DOHH2 (cell line): ENCODE measurements around the gene TWSG1.

Experiments
- H3F3A ChIP-seq: fragments of 200-600 bp; sonication (generic), shearing (Covaris generic); 2 replicates; pipeline ENCODE4 v1.6.0; 2016; ENCODE audit warnings: antibody characterized with exemption, mild to moderate bottlenecking; ENCODE audit not compliant: control insufficient read depth, insufficient read depth
- H3K27ac ChIP-seq: fragments of 200-600 bp; sonication (generic); 2 replicates; pipeline ENCODE4 v1.5.1; 2014; ENCODE audit warnings: low read depth, mild to moderate bottlenecking, low read length, moderate library complexity
- H3K27me3 ChIP-seq: fragments of 200-600 bp; sonication (generic); 2 replicates; pipeline ENCODE4 v1.6.1; 2014; ENCODE audit warnings: mild to moderate bottlenecking, low read length, mixed read lengths; ENCODE audit not compliant: control insufficient read depth
- H3K36me3 ChIP-seq: fragments of 200-600 bp; sonication (generic); 2 replicates; pipeline ENCODE4 v1.6.1; 2014; ENCODE audit warnings: mild to moderate bottlenecking, low read length, moderate library complexity, mixed read lengths; ENCODE audit not compliant: control insufficient read depth
- H3K4me1 ChIP-seq: fragments of 200-600 bp; sonication (generic); 2 replicates; pipeline ENCODE4 v1.6.1; 2014; ENCODE audit warnings: mild to moderate bottlenecking, low read length, mixed read lengths; ENCODE audit not compliant: control insufficient read depth
- H3K4me2 ChIP-seq: fragments of 200-600 bp; sonication (generic); 2 replicates; pipeline ENCODE4 v1.6.0; 2014; ENCODE audit warnings: mild to moderate bottlenecking, low read length, moderate library complexity
- H3K4me3 ChIP-seq: fragments of 200-600 bp; sonication (generic); 2 replicates; pipeline ENCODE4 v1.5.1; 2014; ENCODE audit warnings: mild to moderate bottlenecking, low read length, mixed read lengths
- H3K79me2 ChIP-seq: fragments of 200-600 bp; sonication (generic); 2 replicates; pipeline ENCODE4 v1.6.1; 2014; ENCODE audit warnings: mild to moderate bottlenecking, low read length, mixed read lengths; ENCODE audit not compliant: control insufficient read depth
- H3K9me2 ChIP-seq: fragments of 200-600 bp; sonication (generic); replicated peaks from 2 replicates; pipeline ENCODE4 v1.6.1; 2014; ENCODE audit warnings: mild to moderate bottlenecking, low read length, mixed read lengths; ENCODE audit not compliant: control insufficient read depth
- H3K9me3 ChIP-seq: fragments of 200-600 bp; sonication (generic); 2 replicates; pipeline ENCODE4 v1.6.1; 2014; ENCODE audit warnings: antibody characterized with exemption, low read length, mixed read lengths; ENCODE audit not compliant: control insufficient read depth, insufficient read depth
- H4K20me1 ChIP-seq: fragments of 200-600 bp; sonication (generic); 2 replicates; pipeline ENCODE4 v1.6.0; 2014; ENCODE audit warnings: low read depth, mild to moderate bottlenecking, antibody characterized with exemption, low read length, moderate library complexity; ENCODE audit not compliant: control insufficient read depth, insufficient read depth
- CTCF ChIP-seq: fragments of 200-600 bp; sonication (generic); IDR thresholded peaks from one replicate; pipeline ENCODE4 v1.5.1; 2014; ENCODE audit warnings: antibody characterized with exemption, mild to moderate bottlenecking, low read depth, low read length; ENCODE audit not compliant: poor library complexity, severe bottlenecking
- EZH2phosphoT487 ChIP-seq: fragments of 200-600 bp; sonication (generic); IDR thresholded peaks from 2 replicates; pipeline ENCODE4 v1.6.1; 2017; ENCODE audit warnings: borderline replicate concordance, mild to moderate bottlenecking, antibody characterized with exemption, low read length, moderate library complexity, mixed read lengths

Gene TWSG1

GRCh38 chr18:9426753-9427152 lies 92.2 kb downstream of the TWSG1 start:
- Histone ChIP-seq H3K4me1 (no peaks in the 10 kb centered on the region), H3K27ac (no peak overlapping the region), H3K4me3 (no peak overlapping the region), H3F3A (no peaks in the 10 kb centered on the region), H3K9me3 (peaks cover 4% of the 10 kb centered on the region; the same call in 1 of the 2 replicates), H4K20me1 (no peaks in the 10 kb centered on the region), H3K36me3 (no peaks in the 10 kb centered on the region), H3K9me2 (no peaks in the 10 kb centered on the region), H3K79me2 (no peaks in the 10 kb centered on the region), H3K4me2 (no peak overlapping the region), H3K27me3 (no peaks in the 10 kb centered on the region)
- TF ChIP-seq CTCF (no peak), EZH2phosphoT487 (no peak)

DNA sequence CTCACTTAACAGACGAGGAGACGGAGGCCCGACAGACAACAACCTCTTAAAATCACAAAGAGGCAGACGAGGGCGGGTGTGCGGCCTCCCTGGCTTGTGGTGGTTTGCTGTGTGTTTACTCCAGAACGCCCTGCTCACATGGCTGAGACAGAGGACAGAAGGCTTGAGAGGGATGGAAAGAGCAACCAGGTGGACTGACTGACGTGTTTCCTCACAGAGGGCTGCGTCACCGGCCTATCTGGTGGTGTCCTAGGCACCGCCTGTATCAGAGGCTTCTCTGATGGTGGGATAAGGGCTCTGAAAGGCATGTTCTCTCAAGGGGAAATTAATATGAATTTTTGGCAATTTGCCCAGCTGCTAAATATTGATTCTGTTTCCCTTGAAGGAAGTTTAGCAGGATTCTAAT lies 93.7 kb downstream of the TWSG1 start:
- no peaks in the 10 kb centered on the region for H4K20me1 ChIP-seq
- H3K79me2 ChIP-seq, result no peaks in the 10 kb centered on the region
- no peaks in the 10 kb centered on the region for H3K36me3 ChIP-seq
- H3K9me3 ChIP-seq, result peaks cover 4% of the 10 kb centered on the region; the same call in 1 of the 2 replicates
- peaks cover 3% of the 10 kb centered on the region for H3K4me1 ChIP-seq
- no peaks in the 10 kb centered on the region for H3K9me2 ChIP-seq
- H3F3A ChIP-seq, result no peaks in the 10 kb centered on the region
- no peak overlapping the region for H3K4me3 ChIP-seq
- no peak overlapping the region for H3K4me2 ChIP-seq
- H3K27me3 ChIP-seq, result no peaks in the 10 kb centered on the region
- H3K27ac ChIP-seq, result no peak overlapping the region
- no peak for TF ChIP-seq EZH2phosphoT487
- no peak for TF ChIP-seq CTCF

DNA sequence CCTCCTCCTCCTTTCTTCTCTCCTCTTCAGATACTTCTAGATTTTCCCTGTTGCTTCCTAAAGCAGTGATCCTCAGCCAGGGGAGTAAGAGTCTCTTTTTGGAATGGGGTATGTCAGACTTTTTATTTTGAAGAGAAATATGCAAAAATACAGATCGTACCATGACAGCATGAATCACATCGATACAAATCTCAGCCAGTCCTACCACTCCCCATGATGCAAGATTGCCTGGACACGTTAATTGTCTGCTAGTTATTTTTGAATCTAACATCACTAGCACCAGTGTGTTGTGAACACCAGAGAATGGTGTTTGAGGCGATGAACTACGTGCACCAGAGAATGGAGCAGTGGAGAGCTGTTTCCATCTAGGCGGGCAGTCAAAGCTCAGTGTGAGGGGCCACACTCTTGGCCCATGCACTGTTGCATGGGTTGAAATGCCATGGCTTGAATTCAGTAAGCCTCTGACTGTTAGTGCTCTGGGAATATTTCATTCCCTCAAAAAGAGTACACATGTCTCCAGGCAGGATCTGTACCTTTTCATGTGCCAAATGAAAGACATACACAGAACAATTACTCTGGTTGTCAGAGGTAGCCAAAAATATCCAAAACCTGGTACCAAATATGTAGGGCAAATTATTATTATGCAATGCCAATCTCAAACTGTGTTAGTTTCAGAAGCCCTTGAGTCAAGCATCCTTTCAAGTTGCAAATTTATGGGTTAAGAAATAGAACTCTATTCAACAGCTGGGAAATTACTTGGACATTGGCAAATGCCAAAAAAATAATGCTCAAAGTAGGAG lies 94.5 kb downstream of the TWSG1 start:
- Histone ChIP-seq H3K9me2 (no peaks in the 10 kb centered on the region), H3K9me3 (peaks cover 2% of the 10 kb centered on the region; the same call in 1 of the 2 replicates), H3K4me1 (peaks cover 11% of the 10 kb centered on the region), H3F3A (no peaks in the 10 kb centered on the region), H3K27ac (no peak overlapping the region), H3K36me3 (no peaks in the 10 kb centered on the region), H3K4me3 (no peak overlapping the region), H4K20me1 (no peaks in the 10 kb centered on the region), H3K79me2 (no peaks in the 10 kb centered on the region), H3K4me2 (no peak overlapping the region), H3K27me3 (no peaks in the 10 kb centered on the region)
- TF ChIP-seq EZH2phosphoT487 (no peak), CTCF (no peak)
